Measurements from ENCODE around the gene MT1B. TPM values are rescaled to one million over a fixed set of nuclear protein-coding genes. Genes with fewer than 3 reads are reported as not detected.

The MT1B gene
- total and polyA plus RNA-seq, 2 of the 13 experiments (the other 11 are each of a cell fraction or from before 2014, with no cell fraction given) = 0.89 TPM; not detected in 1

GRCh38 chr16:56608043-56608875 lies 43.4 kb upstream of the MT1B start, which contains the start of gene MT2A (continued):
- TF ChIP-seq CTCF (CRISPR knock-in tag; IDR thresholded peaks at IDR 0.05) (peak; percentile 23), MAZ (IDR thresholded peaks at IDR 0.05; ENCODE audit: borderline replicate concordance, low read depth, low read length) (peak; percentile 76; the same call in 1 of the 2 replicates), MAZ (CRISPR knock-in tag; IDR thresholded peaks at IDR 0.05; ENCODE audit: low read depth) (peak; percentile 92), NFE2L1 (CRISPR knock-in tag; IDR thresholded peaks at IDR 0.05; ENCODE audit: borderline replicate concordance) (peak; percentile 88; the same call in 1 of the 2 replicates), ZNF275 (CRISPR knock-in tag; IDR thresholded peaks at IDR 0.05; ENCODE audit: borderline replicate concordance) (peak; percentile 75; the same call in 1 of the 2 replicates), HES4 (CRISPR knock-in tag; IDR thresholded peaks at IDR 0.05; ENCODE audit: borderline replicate concordance) (peak; percentile 81; the same call in 1 of the 2 replicates), ZNF260 (CRISPR knock-in tag; IDR thresholded peaks at IDR 0.05; ENCODE audit: borderline replicate concordance, low read depth) (no peak), ARHGAP35 (CRISPR knock-in tag; IDR thresholded peaks at IDR 0.05; ENCODE audit: borderline replicate concordance) (no peak; the same call in none of the 2 replicates), NPAS2 (CRISPR knock-in tag; IDR thresholded peaks at IDR 0.05; ENCODE audit: borderline replicate concordance) (no peak; the same call in 1 of the 2 replicates), ONECUT2 (CRISPR knock-in tag; IDR thresholded peaks at IDR 0.05) (no peak), NFYB (CRISPR knock-in tag; IDR thresholded peaks at IDR 0.05) (no peak), MED8 (CRISPR knock-in tag; IDR thresholded peaks at IDR 0.05; ENCODE audit: insufficient replicate concordance) (peak; percentile 92), ZNF317 (CRISPR knock-in tag; IDR thresholded peaks at IDR 0.05) (peak; percentile 34; the same call in 1 of the 2 replicates), CAMTA2 (CRISPR knock-in tag; IDR thresholded peaks at IDR 0.05; ENCODE audit: borderline replicate concordance) (peak; percentile 97), ZNF709 (CRISPR knock-in tag; IDR thresholded peaks at IDR 0.05) (peak; percentile 89), ZNF674 (CRISPR knock-in tag; IDR thresholded peaks at IDR 0.05; ENCODE audit: low read depth) (0 out of 2 replicates have a peak, but pooled peaks have one; percentile 31), GZF1 (CRISPR knock-in tag; IDR thresholded peaks at IDR 0.05) (peak; percentile 53; the same call in 1 of the 2 replicates), ZNF367 (CRISPR knock-in tag; IDR thresholded peaks at IDR 0.05; ENCODE audit: borderline replicate concordance) (no peak), ZNF12 (CRISPR knock-in tag; IDR thresholded peaks at IDR 0.05) (no peak), ZNF746 (CRISPR knock-in tag; IDR thresholded peaks at IDR 0.05) (no peak; the same call in 1 of the 2 replicates), ZFP37 (CRISPR knock-in tag; IDR thresholded peaks at IDR 0.05; ENCODE audit: borderline replicate concordance) (no peak), ZNF816 (CRISPR knock-in tag; IDR thresholded peaks at IDR 0.05; ENCODE audit: borderline replicate concordance) (peak; percentile 46)
- TF ChIP-seq, protein P1, sequence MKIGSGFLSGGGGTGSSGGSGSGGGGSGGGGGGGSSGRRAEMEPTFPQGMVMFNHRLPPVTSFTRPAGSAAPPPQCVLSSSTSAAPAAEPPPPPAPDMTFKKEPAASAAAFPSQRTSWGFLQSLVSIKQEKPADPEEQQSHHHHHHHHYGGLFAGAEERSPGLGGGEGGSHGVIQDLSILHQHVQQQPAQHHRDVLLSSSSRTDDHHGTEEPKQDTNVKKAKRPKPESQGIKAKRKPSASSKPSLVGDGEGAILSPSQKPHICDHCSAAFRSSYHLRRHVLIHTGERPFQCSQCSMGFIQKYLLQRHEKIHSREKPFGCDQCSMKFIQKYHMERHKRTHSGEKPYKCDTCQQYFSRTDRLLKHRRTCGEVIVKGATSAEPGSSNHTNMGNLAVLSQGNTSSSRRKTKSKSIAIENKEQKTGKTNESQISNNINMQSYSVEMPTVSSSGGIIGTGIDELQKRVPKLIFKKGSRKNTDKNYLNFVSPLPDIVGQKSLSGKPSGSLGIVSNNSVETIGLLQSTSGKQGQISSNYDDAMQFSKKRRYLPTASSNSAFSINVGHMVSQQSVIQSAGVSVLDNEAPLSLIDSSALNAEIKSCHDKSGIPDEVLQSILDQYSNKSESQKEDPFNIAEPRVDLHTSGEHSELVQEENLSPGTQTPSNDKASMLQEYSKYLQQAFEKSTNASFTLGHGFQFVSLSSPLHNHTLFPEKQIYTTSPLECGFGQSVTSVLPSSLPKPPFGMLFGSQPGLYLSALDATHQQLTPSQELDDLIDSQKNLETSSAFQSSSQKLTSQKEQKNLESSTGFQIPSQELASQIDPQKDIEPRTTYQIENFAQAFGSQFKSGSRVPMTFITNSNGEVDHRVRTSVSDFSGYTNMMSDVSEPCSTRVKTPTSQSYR (CRISPR knock-in tag; IDR thresholded peaks at IDR 0.05; ENCODE audit: borderline replicate concordance) = no peak
